OCI-LY1 (cell line): ENCODE measurements around the gene PROK2.

Experiments
- H2AFZ ChIP-seq: fragments of 200-600 bp; sonication (generic), shearing (Covaris generic); 2 replicates; pipeline ENCODE4 v1.6.0; 2014; ENCODE audit warnings: antibody characterized with exemption, mild to moderate bottlenecking, low read length
- H3F3A ChIP-seq: fragments of 200-600 bp; sonication (generic), shearing (Covaris generic); 2 replicates; pipeline ENCODE4 v1.6.0; 2014; ENCODE audit warnings: mild to moderate bottlenecking, antibody characterized with exemption, low read length, moderate library complexity; ENCODE audit not compliant: insufficient read depth
- H3K27ac ChIP-seq: fragments of 200-600 bp; sonication (generic); 2 replicates; pipeline ENCODE4 v1.5.1; 2014; ENCODE audit warnings: low read length, mixed run types, mild to moderate bottlenecking, low read depth; ENCODE audit not compliant: poor library complexity, severe bottlenecking
- H3K27me3 ChIP-seq: fragments of 200-600 bp; sonication (generic); 2 replicates; pipeline ENCODE4 v1.6.0; 2014; ENCODE audit warnings: antibody characterized with exemption, mild to moderate bottlenecking, low read length, moderate library complexity; ENCODE audit not compliant: insufficient read depth
- H3K36me3 ChIP-seq: fragments of 200-600 bp; sonication (generic); 2 replicates; pipeline ENCODE4 v1.6.1; 2014; ENCODE audit warnings: mild to moderate bottlenecking, antibody characterized with exemption, low read length, moderate library complexity, mixed read lengths; ENCODE audit not compliant: insufficient read depth
- H3K4me1 ChIP-seq: fragments of 200-600 bp; sonication (generic); 2 replicates; pipeline ENCODE4 v1.5.1; 2014; ENCODE audit warnings: mild to moderate bottlenecking, low read length, moderate library complexity; ENCODE audit not compliant: insufficient read depth, severe bottlenecking
- H3K4me2 ChIP-seq: fragments of 200-600 bp; sonication (generic), shearing (Covaris generic); 2 replicates; pipeline ENCODE4 v1.6.1; 2014; ENCODE audit warnings: low read length
- H3K4me3 ChIP-seq: fragments of 200-600 bp; sonication (generic); 2 replicates; pipeline ENCODE4 v1.5.1; 2014; ENCODE audit warnings: low read length, low read depth, mild to moderate bottlenecking, mixed read lengths; ENCODE audit not compliant: poor library complexity, severe bottlenecking
- H3K79me2 ChIP-seq: fragments of 200-600 bp; shearing (Covaris generic); 2 replicates; pipeline ENCODE4 v1.6.1; 2016; ENCODE audit warnings: mixed run types, low read length, mixed read lengths; ENCODE audit not compliant: insufficient read depth
- H3K9ac ChIP-seq: fragments of 200-600 bp; sonication (generic), shearing (Covaris generic); 2 replicates; pipeline ENCODE4 v1.6.1; 2014; ENCODE audit warnings: mild to moderate bottlenecking, low read length, mixed read lengths
- H3K9me2 ChIP-seq: fragments of 200-600 bp; sonication (generic), shearing (Covaris generic); 2 replicates; pipeline ENCODE4 v1.6.1; 2014; ENCODE audit warnings: low read depth, mild to moderate bottlenecking, low read length, mixed read lengths
- H3K9me3 ChIP-seq: fragments of 200-600 bp; shearing (Covaris generic); 2 replicates; pipeline ENCODE4 v1.6.1; 2014; ENCODE audit warnings: low read length, mixed read lengths
- H4K20me1 ChIP-seq: fragments of 200-600 bp; sonication (generic), shearing (Covaris generic); 2 replicates; pipeline ENCODE4 v1.6.0; 2016; ENCODE audit warnings: mild to moderate bottlenecking, low read length; ENCODE audit not compliant: insufficient read depth
- CTCF ChIP-seq: fragments of 200-600 bp; sonication (generic), shearing (Covaris generic); IDR thresholded peaks from 2 replicates; pipeline ENCODE4 v1.5.1; 2017; ENCODE audit warnings: mild to moderate bottlenecking, antibody characterized with exemption, low read length, moderate library complexity, mixed read lengths
- EZH2 ChIP-seq: fragments of 200-600 bp; sonication (generic), shearing (Covaris generic); IDR thresholded peaks from 2 replicates; pipeline ENCODE4 v1.8.0; 2017; ENCODE audit warnings: borderline replicate concordance, mixed run types, mild to moderate bottlenecking, antibody characterized with exemption, low read length, moderate library complexity, mixed read lengths

PROK2 gene

DNA sequence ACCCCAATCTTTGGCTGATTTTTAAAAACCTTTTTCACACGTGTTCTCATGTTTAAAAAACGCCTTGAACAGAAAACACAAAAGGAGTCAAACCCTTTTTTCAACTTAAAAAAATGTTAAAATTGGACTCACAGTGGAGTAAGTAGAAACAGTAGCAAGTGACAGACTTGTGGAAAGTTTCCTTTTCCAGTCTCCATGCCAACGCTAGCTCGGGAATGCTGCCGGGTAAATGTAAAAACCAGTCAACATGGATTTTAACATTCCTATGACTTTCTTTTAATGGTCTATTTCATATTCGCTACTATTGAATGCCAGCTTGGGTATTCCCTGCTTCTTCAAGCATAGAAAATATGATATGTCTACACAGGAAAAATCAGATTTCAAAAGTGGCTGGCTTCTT, 1.6 kb upstream of the PROK2 start:
- Histone ChIP-seq H3F3A (no peaks in the 10 kb centered on the region), H3K4me1 (no peaks in the 10 kb centered on the region), H3K4me3 (no peak overlapping the region), H3K27me3 (no peaks in the 10 kb centered on the region), H3K27ac (no peak overlapping the region), H4K20me1 (no peaks in the 10 kb centered on the region), H3K9me3 (no peaks in the 10 kb centered on the region), H3K4me2 (no peak overlapping the region), H3K36me3 (no peaks in the 10 kb centered on the region), H3K9ac (no peak overlapping the region), H3K79me2 (no peaks in the 10 kb centered on the region), H2AFZ (no peak overlapping the region), H3K9me2 (no peaks in the 10 kb centered on the region)
- TF ChIP-seq CTCF (no peak), EZH2 (no peak)

GRCh38 chr3:71786217-71786549, 1.2 kb upstream of the PROK2 start:
- H3K4me3 ChIP-seq: no peak overlapping the region
- no peaks in the 10 kb centered on the region for H3K36me3 ChIP-seq
- H3K4me1 ChIP-seq: no peaks in the 10 kb centered on the region
- no peak for TF ChIP-seq EZH2
- TF ChIP-seq CTCF: no peak
- H4K20me1 ChIP-seq: no peaks in the 10 kb centered on the region
- H3K9ac ChIP-seq: no peak overlapping the region
- H3F3A ChIP-seq: no peaks in the 10 kb centered on the region
- no peaks in the 10 kb centered on the region for H3K79me2 ChIP-seq
- no peak overlapping the region for H3K4me2 ChIP-seq
- H3K9me2 ChIP-seq: no peaks in the 10 kb centered on the region
- H3K9me3 ChIP-seq: no peaks in the 10 kb centered on the region
- H2AFZ ChIP-seq: no peak overlapping the region
- H3K27ac ChIP-seq: no peak overlapping the region
- no peaks in the 10 kb centered on the region for H3K27me3 ChIP-seq

DNA sequence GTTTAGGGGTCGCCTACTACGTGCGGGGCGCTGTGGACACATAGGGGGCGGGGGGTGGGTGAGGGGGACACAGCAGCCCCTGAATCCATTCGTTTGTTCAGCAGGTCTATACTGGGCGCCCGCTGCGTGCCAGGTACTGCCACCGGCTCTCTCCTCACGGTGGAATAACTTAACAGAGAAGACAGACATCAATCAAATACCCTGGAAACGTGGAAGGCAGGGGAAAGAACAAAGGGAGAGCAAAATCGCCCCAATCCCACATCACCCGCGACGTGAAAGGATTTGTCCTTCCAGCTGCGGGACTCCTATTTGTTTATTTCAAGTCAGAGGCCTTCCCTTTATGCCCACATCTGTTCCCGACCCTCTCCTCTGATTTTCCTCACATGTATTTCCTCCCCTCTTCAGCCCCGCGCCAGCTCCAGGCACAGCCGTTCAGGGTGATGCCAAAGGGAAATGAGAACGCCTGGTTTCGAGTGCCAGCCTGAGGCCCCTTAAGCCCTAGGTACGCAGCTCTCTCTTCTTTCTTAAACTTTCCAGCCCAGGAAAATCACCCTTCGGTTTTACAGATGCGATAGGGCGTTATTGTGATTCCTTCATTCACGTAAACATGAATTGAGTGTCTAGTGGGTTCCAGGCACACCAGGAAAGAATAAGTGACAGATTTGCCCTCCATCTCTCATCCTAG, 726 bp upstream of the PROK2 start:
- no peak overlapping the region for H2AFZ ChIP-seq

More for the DNA sequence above, 726 bp upstream of the PROK2 start:
- Histone ChIP-seq H3K27ac (no peak overlapping the region), H3K9me2 (no peaks in the 10 kb centered on the region), H3K9me3 (no peaks in the 10 kb centered on the region), H3K4me2 (no peak overlapping the region), H3K4me3 (no peak overlapping the region), H3K36me3 (no peaks in the 10 kb centered on the region), H3K27me3 (no peaks in the 10 kb centered on the region), H3F3A (no peaks in the 10 kb centered on the region), H3K4me1 (no peaks in the 10 kb centered on the region), H4K20me1 (no peaks in the 10 kb centered on the region), H3K9ac (no peak overlapping the region), H3K79me2 (no peaks in the 10 kb centered on the region)
- TF ChIP-seq EZH2 (no peak), CTCF (no peak)
